ENCODE data around the gene MMP15.
"Not testable (repeated sequence)": the region's sequence is repeated elsewhere in the genome, so short reads cannot be mapped to it uniquely, and the experiment has no call there.

MMP15 gene

GRCh38 chr16:57996406-57997175 lies 29.0 kb upstream of the MMP15 start:
- no peak for DNase-seq

DNA sequence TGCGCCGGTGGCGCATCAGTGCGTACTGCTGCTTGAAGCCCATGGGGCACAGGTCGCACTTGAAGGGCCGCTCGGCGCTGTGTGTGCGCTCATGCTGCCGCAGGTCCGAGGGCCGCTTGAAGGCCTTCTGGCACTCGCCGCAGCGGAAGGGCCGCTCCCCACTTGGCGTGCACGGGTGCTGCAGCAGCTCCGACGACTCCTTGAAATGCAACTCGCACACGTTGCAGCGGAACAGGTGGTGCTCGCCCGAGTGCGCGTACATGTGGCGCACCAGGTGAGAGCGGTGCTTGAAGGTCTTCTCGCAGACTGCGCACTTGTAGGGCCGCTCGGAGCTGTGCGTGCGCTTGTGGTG lies 28.4 kb upstream of the MMP15 start:
- no peak for DNase-seq

- no peak for DNase-seq
Observed at GRCh38 chr16:57997528-57998265, 27.9 kb upstream of the MMP15 start.

GRCh38 chr16:57998486-57998885 lies 27.1 kb upstream of the MMP15 start:
- DNase-seq = peak; percentile 8 to 59 (median 42)

GRCh38 chr16:57998992-57999365 lies 26.6 kb upstream of the MMP15 start:
- DNase-seq = peak in 2 of 4 experiments; percentile 19 to 27

DNA sequence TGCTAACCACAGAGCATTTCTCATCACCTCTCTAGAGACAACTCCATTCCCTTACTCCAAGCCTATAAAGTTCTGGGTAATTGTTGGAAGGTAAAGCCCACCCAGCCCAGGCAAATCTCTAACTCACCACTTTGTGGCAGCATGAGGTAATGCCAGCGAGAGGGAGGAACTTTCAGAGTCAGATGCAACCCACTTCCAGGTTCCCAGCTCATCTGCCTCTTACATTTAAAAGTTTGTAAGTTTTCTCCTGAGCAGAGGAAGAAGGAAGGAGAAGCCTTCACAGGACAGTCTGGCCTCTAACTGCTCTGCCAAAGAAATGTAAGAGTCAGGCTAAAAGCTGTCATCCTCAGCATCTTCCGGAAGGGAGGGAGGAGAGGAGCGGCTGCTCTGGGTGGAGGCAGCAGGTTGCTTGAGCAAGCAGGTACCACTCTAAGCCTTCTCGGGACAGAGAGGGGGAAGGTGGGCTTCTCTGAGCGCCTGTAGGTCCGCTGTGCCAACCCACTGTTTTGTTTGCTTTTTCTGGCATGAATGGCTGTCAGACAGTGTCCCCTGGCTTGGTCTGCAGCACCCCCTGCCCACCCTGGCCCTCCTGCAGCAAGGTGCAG lies 26.1 kb upstream of the MMP15 start:
- peak; percentile 48 to 63 (median 60) for DNase-seq

GRCh38 chr16:57999971-58000705 lies 25.4 kb upstream of the MMP15 start, which contains the start of gene ZNF319:
TSS of gene ZNF319 (minus strand) at chr16:58000672. CDS start at chr16:57998265, 2,407 bp downstream.
- peak in 2 of 4 experiments; percentile 28 to 61 for DNase-seq

DNA sequence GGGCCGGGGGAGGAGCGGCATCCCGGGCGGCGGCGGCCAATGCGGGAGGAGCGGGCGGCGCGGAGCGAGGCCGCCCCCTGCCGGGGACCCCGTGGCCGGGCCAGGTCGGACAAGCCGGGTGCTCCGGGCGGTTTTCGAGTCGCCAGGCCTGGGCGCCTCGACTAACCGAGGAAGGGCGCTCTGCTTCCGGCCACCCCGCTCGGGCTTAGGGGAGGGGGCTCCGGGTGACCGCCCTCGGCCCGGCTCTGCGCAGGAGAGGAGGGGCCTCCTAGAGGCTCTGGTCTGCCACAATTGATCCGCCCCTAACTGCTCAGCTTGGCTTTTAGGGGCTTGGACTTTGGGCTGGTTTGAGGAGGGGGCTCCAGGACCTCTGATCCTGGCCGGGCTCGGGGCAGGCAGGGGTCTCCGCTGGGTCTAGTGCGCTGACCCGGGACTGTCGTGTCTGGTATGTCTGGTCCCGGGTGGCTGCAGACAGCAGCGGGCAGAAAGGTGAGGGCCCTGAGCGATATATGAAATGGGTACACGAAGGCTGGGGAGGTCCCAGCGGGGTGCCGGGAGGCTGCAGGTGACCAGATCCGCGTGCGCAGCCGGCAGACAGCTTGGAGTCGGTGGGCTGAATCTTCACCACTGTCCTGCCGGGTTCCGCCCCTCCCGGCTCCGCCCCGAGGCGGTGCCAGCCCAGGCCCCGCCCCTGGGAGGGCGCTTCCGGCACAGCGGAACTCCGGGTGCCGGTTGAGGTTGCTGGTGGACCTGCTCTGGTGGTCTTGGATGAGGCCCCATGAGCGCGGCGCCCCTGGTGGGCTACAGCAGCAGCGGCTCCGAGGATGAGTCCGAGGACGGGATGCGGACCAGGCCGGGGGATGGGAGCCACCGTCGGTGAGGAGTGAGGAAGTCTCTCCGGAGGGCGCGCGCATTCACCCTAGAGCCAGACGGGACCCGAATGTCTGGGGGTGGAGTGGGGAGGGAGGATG lies 24.6 kb upstream of the MMP15 start, which contains the start of gene USB1:
USB1 (plus strand) TSS at position 702 of the 971 bp plus-strand sequence; CDS start at position 779, 77 bp downstream.
- DNase-seq = peak; percentile 87 to 95 (median 92)

DNA sequence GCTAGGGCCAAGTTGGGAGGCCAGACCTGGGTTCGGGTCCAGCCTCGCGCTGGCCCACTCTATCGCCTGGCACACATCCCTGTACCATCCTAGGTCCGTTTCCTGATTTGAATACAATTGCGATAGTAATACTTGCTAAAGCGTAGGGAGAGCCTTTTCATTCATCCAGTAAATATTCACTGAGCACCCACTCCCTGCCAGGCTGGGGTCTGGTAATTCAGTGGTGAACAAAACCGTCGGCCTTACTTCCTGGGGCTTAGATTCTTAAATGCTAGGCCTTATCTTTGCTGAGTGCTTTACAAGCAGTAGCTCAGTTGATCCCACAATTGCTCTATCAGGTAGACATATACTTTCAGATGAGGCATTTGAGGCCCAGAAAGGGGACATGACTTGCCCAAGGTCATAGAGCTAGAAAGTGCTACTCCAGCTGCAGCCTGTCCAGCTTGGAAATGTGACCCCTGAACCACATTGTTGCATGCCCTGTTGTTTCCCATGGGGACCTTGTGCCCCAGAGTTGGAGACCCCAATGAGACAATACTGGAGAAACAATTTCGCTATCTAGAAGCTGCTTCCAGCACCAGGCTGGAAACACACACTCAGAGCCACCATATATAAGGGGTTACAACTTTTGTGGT lies 23.7 kb upstream of the MMP15 start:
- no peak for DNase-seq

DNA sequence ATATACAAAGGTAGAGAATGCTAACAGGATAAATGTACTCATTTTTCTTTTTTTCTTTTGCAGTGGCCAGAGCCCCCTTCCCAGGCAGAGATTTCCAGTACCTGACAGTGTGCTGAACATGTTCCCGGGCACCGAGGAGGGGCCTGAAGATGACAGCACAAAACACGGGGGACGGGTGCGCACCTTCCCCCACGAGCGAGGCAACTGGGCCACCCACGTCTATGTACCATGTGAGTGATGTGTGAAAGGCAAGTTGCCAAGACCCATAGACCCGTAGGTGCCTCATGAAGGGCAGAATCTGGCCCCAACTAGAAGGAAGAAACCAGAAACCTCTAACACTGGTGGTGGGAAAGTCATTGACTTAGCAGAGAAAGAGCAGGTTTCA lies 23.1 kb upstream of the MMP15 start:
- no peak for DNase-seq

- DNase-seq = no peak
Observed at GRCh38 chr16:58002936-58003335, 22.6 kb upstream of the MMP15 start.

- DNase-seq = not testable (repeated sequence)
Observed at GRCh38 chr16:58004736-58005135, 20.8 kb upstream of the MMP15 start.

DNA sequence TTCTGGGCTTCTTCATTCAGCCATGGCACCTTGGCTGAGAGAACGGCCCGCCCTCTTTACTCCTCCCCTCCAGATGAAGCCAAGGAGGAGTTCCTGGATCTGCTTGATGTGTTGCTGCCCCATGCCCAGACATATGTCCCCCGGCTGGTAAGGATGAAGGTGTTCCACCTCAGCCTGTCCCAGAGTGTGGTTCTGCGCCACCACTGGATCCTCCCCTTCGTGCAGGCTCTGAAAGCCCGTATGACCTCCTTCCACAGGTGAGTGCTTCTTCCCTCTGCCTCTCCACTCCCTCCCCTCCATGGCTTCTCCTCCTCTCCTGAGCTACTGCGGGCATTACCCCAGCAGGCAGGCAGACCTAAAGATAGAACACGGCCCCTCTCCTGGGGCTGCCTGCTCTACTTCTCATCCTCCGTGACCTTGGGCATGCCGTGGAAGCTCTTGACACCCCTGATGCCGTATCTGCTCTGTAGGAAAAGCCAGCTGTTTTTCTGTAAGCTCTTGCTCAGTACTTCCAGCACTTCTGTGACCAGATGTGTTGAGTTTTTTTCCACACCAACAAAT lies 15.6 kb upstream of the MMP15 start:
- DNase-seq = no peak

- DNase-seq = no peak
Observed at GRCh38 chr16:58010886-58011285, 14.7 kb upstream of the MMP15 start.

GRCh38 chr16:58011652-58012051 lies 13.9 kb upstream of the MMP15 start:
- no peak for DNase-seq

DNA sequence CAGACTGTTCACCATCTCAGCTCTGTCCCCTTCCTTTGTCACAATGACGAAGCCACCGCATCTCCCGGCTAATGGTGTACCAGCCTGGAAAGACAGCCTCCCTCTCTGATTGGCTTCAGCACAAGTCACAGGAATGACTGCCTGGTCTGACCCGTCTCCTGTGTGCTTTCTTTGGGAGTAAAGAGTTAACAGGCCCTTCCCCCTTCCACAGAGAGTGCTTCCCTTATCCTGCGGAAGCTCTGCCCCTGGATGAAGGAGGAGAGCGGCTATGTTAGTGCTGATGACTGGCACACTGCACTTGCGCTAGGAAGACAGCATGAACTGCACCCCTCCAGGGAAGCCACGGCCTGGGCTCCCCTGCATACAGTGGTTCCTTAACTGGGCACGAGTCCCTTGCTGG lies 13.1 kb upstream of the MMP15 start:
- no peak for DNase-seq

DNA sequence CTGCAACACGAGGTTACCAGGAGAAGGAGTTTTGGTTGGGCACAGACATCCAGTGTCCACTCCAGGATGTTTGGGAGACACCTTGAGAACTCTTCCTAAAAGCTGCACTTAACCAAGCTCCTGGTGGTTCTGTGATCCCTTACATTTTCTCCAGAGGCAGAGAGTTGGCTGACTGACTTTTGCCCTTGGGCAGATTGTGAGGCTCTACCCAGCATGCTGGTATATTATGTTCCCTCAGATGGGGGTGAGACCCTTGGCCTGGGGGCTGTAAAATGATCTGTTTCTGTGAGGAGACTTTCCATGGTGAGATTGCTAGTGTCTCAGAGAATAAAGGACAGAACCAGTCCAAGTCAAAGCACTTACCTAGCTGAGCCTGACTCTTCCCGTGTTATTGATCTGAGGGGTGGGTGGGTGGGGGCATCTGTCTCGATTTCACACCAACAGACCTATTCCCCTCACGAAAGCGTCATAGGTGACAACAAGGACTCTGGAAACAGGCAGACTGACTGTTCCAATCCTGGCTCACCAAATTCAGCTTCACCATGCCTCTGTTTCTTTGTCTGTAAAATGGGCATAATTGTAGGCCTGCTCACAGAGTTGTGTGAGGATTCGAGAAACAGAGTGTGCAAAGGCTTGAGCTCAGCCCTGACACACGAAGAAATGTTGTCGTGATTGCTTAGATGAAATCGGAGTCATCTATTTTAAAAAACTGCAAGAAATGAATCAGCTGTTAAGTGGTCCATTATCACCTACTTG lies 12.2 kb upstream of the MMP15 start:
- DNase-seq = no peak

GRCh38 chr16:58016840-58017446 lies 8.6 kb upstream of the MMP15 start:
- DNase-seq = no peak

DNA sequence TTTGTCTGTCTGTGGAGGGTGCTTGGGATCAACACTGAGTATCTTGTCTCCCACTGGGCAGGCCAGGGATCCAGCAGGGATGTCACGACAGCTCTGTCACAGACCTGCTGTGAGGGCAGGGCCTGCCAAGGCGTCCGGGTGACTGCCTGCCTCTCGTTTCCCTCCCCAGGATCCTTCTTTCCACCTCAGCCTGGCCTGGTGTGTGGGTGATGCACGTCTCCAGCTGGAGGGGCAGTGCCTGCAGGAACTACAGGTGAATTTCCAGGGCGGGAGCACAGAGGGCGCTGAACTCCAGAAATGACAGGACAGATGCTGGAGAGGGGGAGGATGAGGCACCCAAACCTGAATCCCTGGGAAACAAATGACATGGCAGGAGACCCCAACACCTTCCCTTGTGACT lies 6.8 kb upstream of the MMP15 start:
- DNase-seq = no peak

All from suppressor macrophage (primary cell).